ENCODE measurements around the gene ZNF43. TPM values are rescaled to one million over a fixed set of nuclear protein-coding genes. Genes with fewer than 3 reads are reported as not detected.
A peak's percentile ranks its signal among the peaks of the same experiment; 100 is the strongest.

The ZNF43 gene
- total RNA-seq, 1 donor: 6.5 TPM

DNA sequence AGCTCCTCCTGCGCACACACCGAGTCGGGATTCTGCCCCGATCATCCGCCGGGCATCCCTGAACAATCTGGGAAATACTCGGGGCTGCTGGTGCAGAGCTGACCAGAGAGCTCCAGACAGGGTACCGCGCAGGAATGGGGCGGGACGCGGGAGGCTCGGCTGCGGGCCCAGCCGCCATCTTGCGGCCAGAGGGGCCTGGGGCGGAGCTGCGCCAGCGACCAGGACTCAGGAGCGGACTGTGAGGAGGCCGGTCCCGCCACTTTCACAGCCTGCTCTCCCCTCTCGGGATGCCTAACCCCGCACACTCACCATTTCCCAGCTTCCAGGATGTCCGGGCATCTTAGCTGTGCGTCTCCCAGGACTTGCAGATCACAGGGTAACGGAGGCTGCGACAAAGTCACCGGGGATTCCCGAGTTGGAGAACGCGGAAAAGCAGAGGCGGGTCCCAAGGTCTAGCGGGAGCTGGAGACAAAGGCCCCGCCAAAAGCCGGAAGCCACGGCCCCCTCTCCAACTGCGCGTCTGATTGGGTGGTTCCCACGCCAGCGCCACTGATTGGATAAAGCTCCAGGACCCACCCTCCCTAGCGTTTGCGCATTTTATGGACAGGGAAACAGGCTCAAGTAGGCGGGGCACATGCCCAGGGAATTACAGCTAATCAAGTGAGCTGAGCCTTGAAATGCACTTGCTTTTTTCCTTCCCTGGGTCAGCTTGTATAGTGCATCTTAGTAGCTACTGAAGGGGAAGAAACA, 15.8 kb upstream of the ZNF43 start:
- TF ChIP-seq, protein P1, sequence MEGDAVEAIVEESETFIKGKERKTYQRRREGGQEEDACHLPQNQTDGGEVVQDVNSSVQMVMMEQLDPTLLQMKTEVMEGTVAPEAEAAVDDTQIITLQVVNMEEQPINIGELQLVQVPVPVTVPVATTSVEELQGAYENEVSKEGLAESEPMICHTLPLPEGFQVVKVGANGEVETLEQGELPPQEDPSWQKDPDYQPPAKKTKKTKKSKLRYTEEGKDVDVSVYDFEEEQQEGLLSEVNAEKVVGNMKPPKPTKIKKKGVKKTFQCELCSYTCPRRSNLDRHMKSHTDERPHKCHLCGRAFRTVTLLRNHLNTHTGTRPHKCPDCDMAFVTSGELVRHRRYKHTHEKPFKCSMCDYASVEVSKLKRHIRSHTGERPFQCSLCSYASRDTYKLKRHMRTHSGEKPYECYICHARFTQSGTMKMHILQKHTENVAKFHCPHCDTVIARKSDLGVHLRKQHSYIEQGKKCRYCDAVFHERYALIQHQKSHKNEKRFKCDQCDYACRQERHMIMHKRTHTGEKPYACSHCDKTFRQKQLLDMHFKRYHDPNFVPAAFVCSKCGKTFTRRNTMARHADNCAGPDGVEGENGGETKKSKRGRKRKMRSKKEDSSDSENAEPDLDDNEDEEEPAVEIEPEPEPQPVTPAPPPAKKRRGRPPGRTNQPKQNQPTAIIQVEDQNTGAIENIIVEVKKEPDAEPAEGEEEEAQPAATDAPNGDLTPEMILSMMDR (IDR thresholded peaks at IDR 0.05; ENCODE audit: extremely low read depth, low read depth, low read length): no peak
- Histone ChIP-seq H2AFZ (ENCODE audit: low read length) (peak overlapping the region; percentile 100), H3K79me2 (ENCODE audit: insufficient read depth, low read length) (peaks cover 13% of the 10 kb centered on the region), H3K36me3 (ENCODE audit: insufficient read depth, low read length) (no peaks in the 10 kb centered on the region), H3K27ac (ENCODE audit: low read depth, low read length) (peak overlapping the region; percentile 83), H3K4me1 (ENCODE audit: insufficient read depth, low read length) (no peaks in the 10 kb centered on the region), H3K4me3 (ENCODE audit: insufficient read depth, low read length) (peak overlapping the region; percentile 98), H3K4me2 (ENCODE audit: insufficient read depth, low read length) (peak overlapping the region; percentile 67), H4K20me1 (ENCODE audit: insufficient read depth, low read length) (no peaks in the 10 kb centered on the region), H3K9me3 (ENCODE audit: low read depth, low read length) (no peaks in the 10 kb centered on the region), H3K27me3 (ENCODE audit: insufficient read depth, low read length) (no peaks in the 10 kb centered on the region)
- DNase-seq (ENCODE audit: insufficient read length, low spot score, missing footprints): peak; percentile 98

DNA sequence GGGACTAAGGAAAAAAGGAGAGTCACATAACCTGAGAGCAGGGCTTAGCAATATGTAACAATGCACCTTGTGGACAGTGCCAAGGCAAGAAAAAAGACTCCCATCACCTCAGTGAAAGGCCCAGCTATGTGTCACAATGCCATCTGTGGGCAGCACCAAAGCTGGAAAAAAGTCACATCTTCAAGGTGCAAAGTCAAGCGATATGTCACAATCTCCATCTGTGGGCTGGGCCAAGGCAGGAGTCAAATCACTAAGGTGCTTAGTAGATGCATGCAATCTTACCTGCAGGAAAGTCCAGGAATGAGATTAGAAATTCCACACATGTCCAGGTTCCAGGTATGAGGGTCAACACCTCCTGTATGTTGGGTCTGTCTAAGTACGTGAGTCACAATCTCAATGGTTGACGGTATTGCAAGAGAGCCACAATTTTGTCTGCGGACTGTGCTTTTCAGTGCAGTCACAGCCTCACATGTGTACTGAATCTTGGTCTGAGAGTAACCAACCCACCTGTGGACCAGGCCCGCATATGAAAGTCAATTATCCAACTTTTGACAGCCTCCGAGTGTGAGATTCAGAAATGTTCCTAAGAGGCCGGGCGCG, 14.8 kb upstream of the ZNF43 start:
- peak overlapping the region; percentile 67 for H3K4me2 ChIP-seq (ENCODE audit: insufficient read depth, low read length)
- no peaks in the 10 kb centered on the region for H3K36me3 ChIP-seq (ENCODE audit: insufficient read depth, low read length)
- H4K20me1 ChIP-seq (ENCODE audit: insufficient read depth, low read length): no peaks in the 10 kb centered on the region
- H3K27ac ChIP-seq (ENCODE audit: low read depth, low read length): no peak overlapping the region
- H3K4me1 ChIP-seq (ENCODE audit: insufficient read depth, low read length): no peaks in the 10 kb centered on the region
- H2AFZ ChIP-seq (ENCODE audit: low read length): peak overlapping the region; percentile 67
- no peaks in the 10 kb centered on the region for H3K27me3 ChIP-seq (ENCODE audit: insufficient read depth, low read length)
- no peaks in the 10 kb centered on the region for H3K9me3 ChIP-seq (ENCODE audit: low read depth, low read length)
- TF ChIP-seq, protein P1 (IDR thresholded peaks at IDR 0.05; ENCODE audit: extremely low read depth, low read depth, low read length): no peak
- H3K4me3 ChIP-seq (ENCODE audit: insufficient read depth, low read length): peak overlapping the region; percentile 98
- DNase-seq (ENCODE audit: insufficient read length, low spot score, missing footprints): no peak
- H3K79me2 ChIP-seq (ENCODE audit: insufficient read depth, low read length): peaks cover 13% of the 10 kb centered on the region

DNA sequence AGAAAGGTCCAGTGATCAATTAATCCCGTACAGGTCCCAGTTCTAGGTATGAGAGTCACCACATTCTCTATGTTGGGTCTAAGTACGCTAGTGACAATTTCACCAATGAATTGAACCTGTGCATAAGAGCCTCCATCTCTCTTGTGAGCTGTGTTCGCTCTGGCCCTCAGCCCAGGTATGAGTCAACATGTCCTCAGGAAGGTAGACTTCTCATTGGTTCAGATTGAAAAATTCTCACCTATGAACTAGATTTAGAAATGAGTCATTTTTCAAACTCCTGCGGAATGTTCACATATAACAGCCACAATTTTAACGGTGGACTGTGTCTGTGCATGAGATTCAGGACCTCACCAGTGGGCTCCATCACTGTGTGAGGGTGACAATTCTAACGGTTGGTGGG, 12.7 kb upstream of the ZNF43 start:
- H3K4me1 ChIP-seq (ENCODE audit: insufficient read depth, low read length): no peaks in the 10 kb centered on the region
- no peak overlapping the region for H3K4me2 ChIP-seq (ENCODE audit: insufficient read depth, low read length)
- no peak overlapping the region for H3K4me3 ChIP-seq (ENCODE audit: insufficient read depth, low read length)
- H4K20me1 ChIP-seq (ENCODE audit: insufficient read depth, low read length): no peaks in the 10 kb centered on the region
- no peaks in the 10 kb centered on the region for H3K27me3 ChIP-seq (ENCODE audit: insufficient read depth, low read length)
- H3K27ac ChIP-seq (ENCODE audit: low read depth, low read length): no peak overlapping the region
- H3K9me3 ChIP-seq (ENCODE audit: low read depth, low read length): no peaks in the 10 kb centered on the region
- peaks cover 13% of the 10 kb centered on the region for H3K79me2 ChIP-seq (ENCODE audit: insufficient read depth, low read length)
- TF ChIP-seq, protein P1 (IDR thresholded peaks at IDR 0.05; ENCODE audit: extremely low read depth, low read depth, low read length): no peak
- DNase-seq (ENCODE audit: insufficient read length, low spot score, missing footprints): no peak
- H3K36me3 ChIP-seq (ENCODE audit: insufficient read depth, low read length): peaks cover 7% of the 10 kb centered on the region
- H2AFZ ChIP-seq (ENCODE audit: low read length): no peak overlapping the region

DNA sequence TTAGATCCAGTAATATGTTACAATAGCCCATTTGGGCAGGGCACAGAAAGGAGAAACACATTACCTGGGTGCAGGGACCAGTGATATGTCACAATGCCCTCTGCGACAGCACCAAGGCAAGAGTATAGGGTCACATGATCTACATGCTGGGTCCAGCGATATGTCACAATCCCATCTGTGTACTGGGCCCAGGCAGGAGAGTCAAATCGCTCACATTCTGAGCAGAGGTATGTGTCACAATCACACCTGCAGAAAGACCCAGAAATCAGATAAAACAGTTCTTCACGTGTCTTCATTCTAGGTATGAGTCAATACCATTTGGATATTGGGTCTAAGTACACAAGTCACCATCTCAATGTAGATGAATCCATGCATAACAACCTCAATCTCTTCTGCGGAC, 7.1 kb upstream of the ZNF43 start:
- H3K4me1 ChIP-seq (ENCODE audit: insufficient read depth, low read length): peaks cover 5% of the 10 kb centered on the region

More for the DNA sequence above, 7.1 kb upstream of the ZNF43 start:
- Histone ChIP-seq H3K36me3 (ENCODE audit: insufficient read depth, low read length) (peaks cover 25% of the 10 kb centered on the region), H3K4me2 (ENCODE audit: insufficient read depth, low read length) (no peak overlapping the region), H4K20me1 (ENCODE audit: insufficient read depth, low read length) (no peaks in the 10 kb centered on the region), H3K27ac (ENCODE audit: low read depth, low read length) (no peak overlapping the region), H2AFZ (ENCODE audit: low read length) (no peak overlapping the region), H3K9me3 (ENCODE audit: low read depth, low read length) (no peaks in the 10 kb centered on the region), H3K27me3 (ENCODE audit: insufficient read depth, low read length) (no peaks in the 10 kb centered on the region), H3K79me2 (ENCODE audit: insufficient read depth, low read length) (no peaks in the 10 kb centered on the region), H3K4me3 (ENCODE audit: insufficient read depth, low read length) (no peak overlapping the region)
- no peak for DNase-seq (ENCODE audit: insufficient read length, low spot score, missing footprints)
- TF ChIP-seq, protein P1 (IDR thresholded peaks at IDR 0.05; ENCODE audit: extremely low read depth, low read depth, low read length): no peak

All from osteoblast (primary cell).